ENCODE data around the gene CD302.

Gene CD302

DNA sequence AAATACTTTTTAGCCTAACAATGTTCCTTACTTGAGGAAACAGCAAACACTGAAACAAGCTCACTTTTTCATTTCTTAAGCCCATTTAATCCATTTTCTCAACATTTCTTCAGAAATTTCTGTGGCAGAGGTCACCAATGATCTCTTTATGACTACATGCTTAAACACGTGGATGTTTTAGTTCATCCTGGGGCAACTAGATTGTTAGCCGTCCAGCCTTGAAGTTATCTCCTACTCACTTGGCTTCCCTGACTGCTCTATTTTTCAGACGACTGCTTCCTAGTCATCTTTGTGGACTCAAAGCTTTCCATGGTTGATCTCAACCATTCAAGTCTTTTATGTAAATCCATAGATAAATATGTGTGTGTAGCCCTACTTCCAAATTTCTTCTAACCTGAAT, 24.1 kb downstream of the CD302 start:
- Histone ChIP-seq H3K36me3 (ENCODE audit: control insufficient read depth, low read depth, low read length) (no peaks in the 10 kb centered on the region), H3K4me1 (ENCODE audit: control insufficient read depth, low read depth, low read length) (no peaks in the 10 kb centered on the region), H3K4me3 (ENCODE audit: low read length) (no peak overlapping the region), H3K27ac (ENCODE audit: low read length) (no peak overlapping the region), H3K9ac (ENCODE audit: low read length) (no peak overlapping the region), H3K9me3 (ENCODE audit: control insufficient read depth, low read depth, low read length) (no peaks in the 10 kb centered on the region), H3K27me3 (ENCODE audit: control insufficient read depth, insufficient read depth, low read length) (no peaks in the 10 kb centered on the region)

DNA sequence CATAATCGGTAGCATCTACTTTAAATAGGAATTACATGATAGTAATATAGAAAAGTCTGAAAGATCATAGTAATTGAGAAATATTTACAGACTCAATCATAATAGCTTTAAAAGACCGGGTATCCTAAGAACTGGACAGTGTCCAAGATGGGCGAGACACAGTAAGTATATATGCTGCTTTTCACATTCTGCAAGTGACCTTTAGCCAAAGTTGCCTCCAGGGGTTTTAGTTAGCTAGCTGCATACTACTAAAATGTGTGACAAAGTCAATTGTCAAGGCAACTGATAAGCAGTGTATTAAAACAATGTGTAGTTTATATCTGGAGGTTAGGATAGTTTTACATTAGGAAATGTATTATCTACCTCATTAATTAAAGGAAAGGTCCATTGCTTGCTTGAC, 24.6 kb downstream of the CD302 start:
- no peak overlapping the region for H3K4me3 ChIP-seq (ENCODE audit: low read length)
- H3K27ac ChIP-seq (ENCODE audit: low read length): no peak overlapping the region
- no peaks in the 10 kb centered on the region for H3K9me3 ChIP-seq (ENCODE audit: control insufficient read depth, low read depth, low read length)
- no peaks in the 10 kb centered on the region for H3K27me3 ChIP-seq (ENCODE audit: control insufficient read depth, insufficient read depth, low read length)
- no peaks in the 10 kb centered on the region for H3K4me1 ChIP-seq (ENCODE audit: control insufficient read depth, low read depth, low read length)
- H3K9ac ChIP-seq (ENCODE audit: low read length): no peak overlapping the region
- no peaks in the 10 kb centered on the region for H3K36me3 ChIP-seq (ENCODE audit: control insufficient read depth, low read depth, low read length)

DNA sequence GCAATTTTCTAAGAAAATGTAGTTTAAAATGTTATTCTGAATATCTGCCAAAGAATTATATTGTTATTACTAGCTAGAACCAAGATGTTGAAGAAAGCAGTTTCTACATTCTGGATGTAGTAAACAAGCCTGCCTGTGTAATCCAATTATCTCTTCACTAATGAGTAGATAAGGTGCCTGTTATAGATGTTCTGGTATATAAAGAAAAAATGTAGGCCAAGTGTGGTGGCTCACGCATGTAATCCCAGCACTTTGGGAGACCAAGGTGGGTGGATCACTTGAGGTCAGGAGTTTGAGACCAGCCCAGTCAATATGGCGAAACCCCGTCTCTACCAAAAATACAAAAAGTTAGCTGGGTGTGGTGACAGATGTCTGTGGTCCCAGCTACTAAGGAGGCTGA, 28.9 kb downstream of the CD302 start:
- H3K36me3 ChIP-seq (ENCODE audit: control insufficient read depth, low read depth, low read length): peaks cover 34% of the 10 kb centered on the region
- H3K9me3 ChIP-seq (ENCODE audit: control insufficient read depth, low read depth, low read length): no peaks in the 10 kb centered on the region
- no peak overlapping the region for H3K27ac ChIP-seq (ENCODE audit: low read length)
- H3K27me3 ChIP-seq (ENCODE audit: control insufficient read depth, insufficient read depth, low read length): no peaks in the 10 kb centered on the region
- H3K4me1 ChIP-seq (ENCODE audit: control insufficient read depth, low read depth, low read length): no peaks in the 10 kb centered on the region
- H3K9ac ChIP-seq (ENCODE audit: low read length): no peak overlapping the region
- no peak overlapping the region for H3K4me3 ChIP-seq (ENCODE audit: low read length)

DNA sequence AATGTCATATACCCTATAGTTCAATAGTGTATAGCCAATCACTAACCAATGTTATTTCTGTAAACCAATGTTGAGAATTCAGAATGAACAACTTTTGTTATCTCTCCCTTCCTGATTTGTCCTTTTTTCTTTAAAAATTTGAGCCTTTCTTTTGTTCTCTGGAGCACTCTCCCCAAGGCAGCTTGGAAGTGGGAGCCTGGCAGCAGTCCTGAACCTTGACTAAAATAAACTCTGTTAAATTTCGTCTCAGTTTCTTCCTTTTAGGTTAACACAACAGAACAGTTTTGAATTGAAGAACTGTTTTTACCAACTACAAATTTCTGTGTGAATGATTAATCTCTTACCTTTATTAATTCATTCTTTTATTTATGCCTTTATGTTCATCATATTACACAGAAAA, 35.9 kb downstream of the CD302 start:
- Histone ChIP-seq H3K9ac (ENCODE audit: low read length) (no peak overlapping the region), H3K9me3 (ENCODE audit: control insufficient read depth, low read depth, low read length) (no peaks in the 10 kb centered on the region), H3K27me3 (ENCODE audit: control insufficient read depth, insufficient read depth, low read length) (no peaks in the 10 kb centered on the region), H3K27ac (ENCODE audit: low read length) (no peak overlapping the region), H3K4me1 (ENCODE audit: control insufficient read depth, low read depth, low read length) (no peaks in the 10 kb centered on the region), H3K4me3 (ENCODE audit: low read length) (no peak overlapping the region), H3K36me3 (ENCODE audit: control insufficient read depth, low read depth, low read length) (peaks cover 86% of the 10 kb centered on the region)

DNA sequence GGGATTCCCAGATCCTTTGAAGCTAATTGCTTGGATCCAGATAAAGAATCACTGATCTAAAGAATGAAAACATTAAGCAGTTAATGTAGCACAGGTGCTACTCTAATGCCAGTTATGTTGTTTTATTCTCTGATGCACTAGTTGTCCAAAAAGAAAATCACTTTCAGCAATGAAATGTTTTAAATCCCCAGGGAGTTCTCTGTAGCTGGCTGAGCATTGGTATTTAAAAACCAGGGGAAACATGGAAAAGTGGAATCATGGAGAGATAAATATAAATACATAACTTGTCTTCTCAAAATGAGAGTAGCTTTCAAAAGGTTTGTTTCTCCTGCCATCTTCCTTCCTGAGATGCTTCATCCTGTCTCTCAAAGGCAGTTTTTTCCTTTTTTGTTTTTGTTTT, 37.7 kb downstream of the CD302 start:
- H3K27ac ChIP-seq (ENCODE audit: low read length): no peak overlapping the region
- no peaks in the 10 kb centered on the region for H3K4me1 ChIP-seq (ENCODE audit: control insufficient read depth, low read depth, low read length)
- H3K9ac ChIP-seq (ENCODE audit: low read length): no peak overlapping the region
- H3K9me3 ChIP-seq (ENCODE audit: control insufficient read depth, low read depth, low read length): no peaks in the 10 kb centered on the region
- H3K4me3 ChIP-seq (ENCODE audit: low read length): no peak overlapping the region
- H3K36me3 ChIP-seq (ENCODE audit: control insufficient read depth, low read depth, low read length): peaks cover 78% of the 10 kb centered on the region
- H3K27me3 ChIP-seq (ENCODE audit: control insufficient read depth, insufficient read depth, low read length): no peaks in the 10 kb centered on the region

DNA sequence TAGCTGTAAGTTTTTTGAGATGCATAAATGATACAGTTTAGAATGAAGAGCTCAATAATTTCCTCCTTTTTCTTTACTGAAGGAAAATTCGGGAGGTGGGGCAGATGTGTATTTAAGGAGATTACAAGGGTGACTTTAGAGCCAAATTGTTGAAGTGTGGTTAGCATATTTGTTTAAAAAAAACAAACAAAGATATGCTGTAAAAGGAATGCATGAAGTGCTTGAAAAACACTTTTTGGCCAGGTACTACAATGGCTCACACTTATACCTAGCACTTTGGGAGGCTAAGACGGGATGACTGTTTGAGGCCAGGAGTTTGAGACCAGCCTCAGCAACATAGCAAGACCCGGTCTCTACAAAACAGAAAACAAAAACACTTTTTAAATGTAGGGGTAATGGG, 38.4 kb downstream of the CD302 start:
- H3K9ac ChIP-seq (ENCODE audit: low read length): no peak overlapping the region
- H3K4me1 ChIP-seq (ENCODE audit: control insufficient read depth, low read depth, low read length): no peaks in the 10 kb centered on the region
- peaks cover 77% of the 10 kb centered on the region for H3K36me3 ChIP-seq (ENCODE audit: control insufficient read depth, low read depth, low read length)

GRCh38 chr2:159758686-159759085, 39.3 kb downstream of the CD302 start:
- Histone ChIP-seq H3K4me3 (ENCODE audit: low read length) (no peak overlapping the region), H3K36me3 (ENCODE audit: control insufficient read depth, low read depth, low read length) (peaks cover 78% of the 10 kb centered on the region), H3K27me3 (ENCODE audit: control insufficient read depth, insufficient read depth, low read length) (no peaks in the 10 kb centered on the region), H3K27ac (ENCODE audit: low read length) (no peak overlapping the region), H3K9ac (ENCODE audit: low read length) (no peak overlapping the region), H3K4me1 (ENCODE audit: control insufficient read depth, low read depth, low read length) (no peaks in the 10 kb centered on the region), H3K9me3 (ENCODE audit: control insufficient read depth, low read depth, low read length) (no peaks in the 10 kb centered on the region)

More for the DNA sequence above, 38.4 kb downstream of the CD302 start:
- no peaks in the 10 kb centered on the region for H3K9me3 ChIP-seq (ENCODE audit: control insufficient read depth, low read depth, low read length)
- H3K27me3 ChIP-seq (ENCODE audit: control insufficient read depth, insufficient read depth, low read length): no peaks in the 10 kb centered on the region
- H3K4me3 ChIP-seq (ENCODE audit: low read length): no peak overlapping the region
- no peak overlapping the region for H3K27ac ChIP-seq (ENCODE audit: low read length)

- Histone ChIP-seq H3K27ac (ENCODE audit: low read length) (no peak overlapping the region), H3K27me3 (ENCODE audit: control insufficient read depth, insufficient read depth, low read length) (no peaks in the 10 kb centered on the region), H3K9me3 (ENCODE audit: control insufficient read depth, low read depth, low read length) (no peaks in the 10 kb centered on the region), H3K4me1 (ENCODE audit: control insufficient read depth, low read depth, low read length) (no peaks in the 10 kb centered on the region), H3K4me3 (ENCODE audit: low read length) (no peak overlapping the region), H3K36me3 (ENCODE audit: control insufficient read depth, low read depth, low read length) (peaks cover 77% of the 10 kb centered on the region), H3K9ac (ENCODE audit: low read length) (no peak overlapping the region)
These were observed 39.8 kb downstream of the CD302 start for GRCh38 chr2:159758239-159758638.

DNA sequence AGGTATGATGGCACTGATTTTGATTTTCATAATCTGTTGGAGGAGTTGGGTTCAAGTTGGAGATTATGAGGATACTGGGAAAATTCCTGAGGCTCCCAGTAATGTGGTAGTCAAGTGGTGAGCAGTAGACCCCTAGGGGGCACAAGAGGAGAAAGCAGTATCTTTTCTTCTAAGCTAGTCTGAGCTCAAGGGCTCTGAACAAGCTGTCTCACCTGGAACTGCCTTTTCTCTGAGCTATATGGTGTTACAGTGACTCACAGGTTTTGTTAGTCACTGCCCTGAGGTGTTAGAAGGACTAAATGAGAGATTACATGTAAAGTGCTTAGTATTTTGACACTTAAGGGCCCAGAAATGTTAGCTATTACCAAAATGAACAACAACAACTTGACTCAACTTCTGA, 42.2 kb downstream of the CD302 start:
- Histone ChIP-seq H3K27me3 (ENCODE audit: control insufficient read depth, insufficient read depth, low read length) (no peaks in the 10 kb centered on the region), H3K4me3 (ENCODE audit: low read length) (no peak overlapping the region), H3K27ac (ENCODE audit: low read length) (no peak overlapping the region), H3K4me1 (ENCODE audit: control insufficient read depth, low read depth, low read length) (no peaks in the 10 kb centered on the region), H3K9me3 (ENCODE audit: control insufficient read depth, low read depth, low read length) (no peaks in the 10 kb centered on the region), H3K9ac (ENCODE audit: low read length) (no peak overlapping the region), H3K36me3 (ENCODE audit: control insufficient read depth, low read depth, low read length) (peaks cover 84% of the 10 kb centered on the region)

GRCh38 chr2:159755014-159755413, 43.0 kb downstream of the CD302 start:
- H3K4me1 ChIP-seq (ENCODE audit: control insufficient read depth, low read depth, low read length): no peaks in the 10 kb centered on the region
- H3K9ac ChIP-seq (ENCODE audit: low read length): no peak overlapping the region
- H3K9me3 ChIP-seq (ENCODE audit: control insufficient read depth, low read depth, low read length): no peaks in the 10 kb centered on the region
- H3K27me3 ChIP-seq (ENCODE audit: control insufficient read depth, insufficient read depth, low read length): no peaks in the 10 kb centered on the region
- H3K4me3 ChIP-seq (ENCODE audit: low read length): no peak overlapping the region
- H3K27ac ChIP-seq (ENCODE audit: low read length): no peak overlapping the region
- peaks cover 79% of the 10 kb centered on the region for H3K36me3 ChIP-seq (ENCODE audit: control insufficient read depth, low read depth, low read length)

DNA sequence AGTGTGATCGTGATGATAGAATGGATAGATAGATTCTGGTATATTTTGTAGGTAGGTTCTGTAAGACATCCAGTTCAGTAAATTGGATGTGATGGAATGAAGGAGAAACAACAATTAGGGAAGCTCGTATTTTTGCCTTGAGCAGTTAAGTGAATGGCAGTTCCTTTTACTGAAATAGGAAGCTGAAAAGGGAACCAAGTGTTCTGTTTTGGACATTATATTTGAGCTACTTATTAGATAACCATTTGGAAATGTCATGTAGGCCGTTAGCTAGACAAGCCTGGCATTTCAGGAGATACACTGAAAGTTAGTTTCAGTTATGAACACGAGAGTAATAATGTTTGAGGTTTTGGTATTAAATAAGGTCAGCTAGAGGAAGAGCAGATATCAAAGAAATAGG, 44.2 kb downstream of the CD302 start:
- no peaks in the 10 kb centered on the region for H3K9me3 ChIP-seq (ENCODE audit: control insufficient read depth, low read depth, low read length)
- no peak overlapping the region for H3K27ac ChIP-seq (ENCODE audit: low read length)
- no peaks in the 10 kb centered on the region for H3K4me1 ChIP-seq (ENCODE audit: control insufficient read depth, low read depth, low read length)
- no peak overlapping the region for H3K4me3 ChIP-seq (ENCODE audit: low read length)
- H3K9ac ChIP-seq (ENCODE audit: low read length): no peak overlapping the region
- H3K36me3 ChIP-seq (ENCODE audit: control insufficient read depth, low read depth, low read length): peaks cover 79% of the 10 kb centered on the region
- no peaks in the 10 kb centered on the region for H3K27me3 ChIP-seq (ENCODE audit: control insufficient read depth, insufficient read depth, low read length)

DNA sequence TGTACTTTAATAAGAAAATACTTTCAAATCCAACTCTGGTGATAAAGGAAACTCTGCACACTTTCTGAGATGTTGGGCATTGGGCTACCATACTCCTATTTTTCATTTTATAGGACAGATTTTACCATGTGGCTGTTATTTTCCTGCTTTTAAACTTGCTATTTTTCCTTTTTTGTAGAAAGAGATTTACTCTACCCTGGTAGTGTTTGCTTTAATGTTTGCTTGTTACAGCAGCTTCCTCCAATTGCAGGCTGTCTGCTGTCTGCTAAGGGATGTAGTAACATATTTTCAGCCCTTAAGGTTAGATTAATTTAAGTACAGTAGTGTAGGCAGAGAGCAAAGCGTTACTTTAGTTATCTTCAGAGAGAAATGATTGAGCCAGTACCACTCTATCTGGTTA, 47.1 kb downstream of the CD302 start:
- peaks cover 81% of the 10 kb centered on the region for H3K36me3 ChIP-seq (ENCODE audit: control insufficient read depth, low read depth, low read length)
- H3K27ac ChIP-seq (ENCODE audit: low read length): no peak overlapping the region

More for the DNA sequence above, 47.1 kb downstream of the CD302 start:
- Histone ChIP-seq H3K4me3 (ENCODE audit: low read length) (no peak overlapping the region), H3K9ac (ENCODE audit: low read length) (no peak overlapping the region), H3K27me3 (ENCODE audit: control insufficient read depth, insufficient read depth, low read length) (no peaks in the 10 kb centered on the region), H3K9me3 (ENCODE audit: control insufficient read depth, low read depth, low read length) (no peaks in the 10 kb centered on the region), H3K4me1 (ENCODE audit: control insufficient read depth, low read depth, low read length) (no peaks in the 10 kb centered on the region)
